LNCaP clone FGC (cell line): ENCODE results near the gene AKAIN1.

Experiments used
- DNase-seq: peaks from one replicate; pipeline ENCODE4 v3.0.0-alpha.2; 2011; ENCODE audit warnings: low read depth
- H3K4me3 ChIP-seq: 2 replicates; pipeline ENCODE4 v1.5.1; 2011; ENCODE audit warnings: mild to moderate bottlenecking, low read depth, low read length, control low read depth
- CTCF ChIP-seq: IDR thresholded peaks from 2 replicates; pipeline ENCODE4 v1.5.1; 2012; ENCODE audit warnings: mild to moderate bottlenecking; ENCODE audit not compliant: control insufficient read depth, insufficient read depth; ENCODE audit errors: extremely low read depth

AKAIN1 gene

GRCh38 chr18:5152343-5153020, 44.6 kb downstream of the AKAIN1 start:
- H3K4me3 ChIP-seq = no peak overlapping the region
- no peak for TF ChIP-seq CTCF
- no peak for DNase-seq

- TF ChIP-seq CTCF = no peak
- no peak overlapping the region for H3K4me3 ChIP-seq
- DNase-seq = no peak
These were observed 46.2 kb downstream of the AKAIN1 start for GRCh38 chr18:5150894-5151293.

GRCh38 chr18:5146093-5146492, 51.0 kb downstream of the AKAIN1 start:
- no peak for DNase-seq
- TF ChIP-seq CTCF = no peak
- H3K4me3 ChIP-seq = no peak overlapping the region

- no peak for TF ChIP-seq CTCF
- H3K4me3 ChIP-seq = no peak overlapping the region
These were observed 51.8 kb downstream of the AKAIN1 start for GRCh38 chr18:5145168-5145825.

GRCh38 chr18:5144629-5145028, 52.4 kb downstream of the AKAIN1 start:
- no peak for DNase-seq
- no peak for TF ChIP-seq CTCF
- H3K4me3 ChIP-seq = no peak overlapping the region

More at GRCh38 chr18:5145168-5145825, 51.8 kb downstream of the AKAIN1 start:
- no peak for DNase-seq

GRCh38 chr18:5142859-5143258, 54.2 kb downstream of the AKAIN1 start:
- TF ChIP-seq CTCF = no peak
- no peak for DNase-seq
- H3K4me3 ChIP-seq = no peak overlapping the region
